GM19328 (cell line): ENCODE data around the gene IGFBP4.

ENCODE experiments used
- ATAC-seq: cut with Tn5 transposase; IDR thresholded peaks from one replicate; pipeline ENCODE4 v1.9.1; 2021; ENCODE audit warnings: mild to moderate bottlenecking, moderate library complexity; ENCODE audit not compliant: unreplicated experiment

IGFBP4 gene

GRCh38 chr17:40454613-40454995, 11.4 kb downstream of the IGFBP4 start:
- no peak for ATAC-seq

GRCh38 chr17:40456396-40456951, 13.2 kb downstream of the IGFBP4 start:
- ATAC-seq, result no peak

GRCh38 chr17:40457369-40457768, 14.1 kb downstream of the IGFBP4 start:
- no peak for ATAC-seq

GRCh38 chr17:40457964-40458791, 14.9 kb downstream of the IGFBP4 start:
- no peak for ATAC-seq

- no peak for ATAC-seq
Observed at GRCh38 chr17:40458851-40459482, 15.7 kb downstream of the IGFBP4 start.

- ATAC-seq, result no peak
Observed at GRCh38 chr17:40459636-40460603, 16.7 kb downstream of the IGFBP4 start.

- ATAC-seq, result no peak
Observed at GRCh38 chr17:40460604-40460967, 17.3 kb downstream of the IGFBP4 start.

GRCh38 chr17:40460968-40461731, 17.9 kb downstream of the IGFBP4 start:
- no peak for ATAC-seq

- no peak for ATAC-seq
Observed at GRCh38 chr17:40461732-40462342, 18.6 kb downstream of the IGFBP4 start.

GRCh38 chr17:40462343-40463121, 19.3 kb downstream of the IGFBP4 start:
- no peak for ATAC-seq

- ATAC-seq, result no peak
Observed at GRCh38 chr17:40463122-40463550, 19.9 kb downstream of the IGFBP4 start.

GRCh38 chr17:40464392-40464855, 21.2 kb downstream of the IGFBP4 start:
- ATAC-seq, result no peak

GRCh38 chr17:40466298-40466971, 23.2 kb downstream of the IGFBP4 start:
- ATAC-seq, result no peak

- ATAC-seq, result no peak
Observed at GRCh38 chr17:40467281-40467867, 24.1 kb downstream of the IGFBP4 start.

- ATAC-seq, result no peak
Observed at GRCh38 chr17:40468560-40468959, 25.3 kb downstream of the IGFBP4 start.

- ATAC-seq, result no peak
Observed at GRCh38 chr17:40469805-40470675, 26.8 kb downstream of the IGFBP4 start.
